Chondrocyte (in vitro differentiated cells): ENCODE measurements around the gene TMPRSS3. TPM values are rescaled to one million over a fixed set of nuclear protein-coding genes. Genes with fewer than 3 reads are reported as not detected.

ENCODE experiments used
- DNase-seq: peaks from one replicate; pipeline ENCODE4 v3.0.0; 2021; ENCODE audit warnings: mixed read lengths, low spot score
- H3K27ac Mint-ChIP-seq: one replicate; pipeline ENCODE4 v1.8.0; 2021; ENCODE audit warnings: mild to moderate bottlenecking, moderate library complexity, mixed read lengths; ENCODE audit not compliant: unreplicated experiment
- H3K27me3 Mint-ChIP-seq: 2 replicates; pipeline ENCODE4 v1.8.0; 2021; ENCODE audit warnings: low read depth, mixed read lengths
- H3K36me3 Mint-ChIP-seq: 2 replicates; pipeline ENCODE4 v1.8.0; 2021; ENCODE audit warnings: low read depth, mixed read lengths
- H3K4me1 Mint-ChIP-seq: 2 replicates; pipeline ENCODE4 v1.8.0; 2021; ENCODE audit warnings: low read depth, mild to moderate bottlenecking, mixed read lengths
- H3K4me3 Mint-ChIP-seq: one replicate; pipeline ENCODE4 v1.8.0; 2021; ENCODE audit warnings: mild to moderate bottlenecking, moderate library complexity, mixed read lengths; ENCODE audit not compliant: unreplicated experiment
- H3K9me3 Mint-ChIP-seq: 2 replicates; pipeline ENCODE4 v1.8.0; 2021; ENCODE audit warnings: low read depth, mixed read lengths
- total RNA-seq: library from RNA; stranded (reverse); gene quantifications from 3 replicates; pipeline ENCODE4 v1.2.1, GENCODE V29; 2021
- TF ChIP-seq, protein P1 (sequence below): fragments of 200-600 bp; sonication (generic); IDR thresholded peaks from 2 replicates; pipeline ENCODE4 v1.5.0; 2021; ENCODE audit warnings: antibody characterized with exemption, mild to moderate bottlenecking, moderate library complexity

The TMPRSS3 gene
- total RNA-seq, 1 donor from 2014 or later, result not detected

DNA sequence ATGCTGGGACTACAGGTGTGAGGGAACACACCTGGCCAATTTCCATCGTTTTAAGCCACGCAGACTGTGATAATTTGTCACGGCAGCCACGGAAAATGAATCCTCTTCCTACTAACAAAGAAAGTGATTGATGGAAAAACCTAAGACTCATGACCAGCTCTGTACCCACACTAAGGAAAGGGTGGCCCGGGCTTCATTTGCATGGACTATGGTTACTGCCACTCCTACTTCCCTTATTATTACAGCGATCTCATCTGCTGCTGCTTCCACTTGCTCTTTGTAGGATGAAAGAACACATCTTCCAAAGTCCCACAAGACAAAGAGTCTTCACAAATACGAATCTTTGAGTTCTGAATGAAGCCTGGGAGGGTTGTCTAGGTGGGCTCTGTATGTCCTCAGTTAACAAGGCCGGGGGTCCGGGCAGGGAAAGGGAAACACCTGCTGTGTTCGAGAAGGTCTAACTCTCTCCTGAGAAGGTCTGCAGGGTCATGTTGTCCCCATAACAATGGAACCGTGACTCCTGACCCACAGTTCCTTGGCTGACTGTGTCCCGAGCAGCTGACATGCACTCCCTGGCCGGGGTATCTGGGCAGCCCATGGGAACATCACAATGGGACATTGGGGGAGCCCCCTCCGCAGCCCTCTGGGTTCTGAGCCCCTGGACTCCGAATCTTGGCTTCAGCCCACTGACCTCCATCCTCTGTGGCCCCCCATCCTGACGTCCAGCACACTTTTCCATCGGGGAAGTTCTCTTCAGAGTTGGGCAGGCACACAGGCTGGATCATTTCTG lies 16.2 kb downstream of the TMPRSS3 start:
- H3K9me3 Mint-ChIP-seq, result peaks cover 12% of the 10 kb centered on the region

DNA sequence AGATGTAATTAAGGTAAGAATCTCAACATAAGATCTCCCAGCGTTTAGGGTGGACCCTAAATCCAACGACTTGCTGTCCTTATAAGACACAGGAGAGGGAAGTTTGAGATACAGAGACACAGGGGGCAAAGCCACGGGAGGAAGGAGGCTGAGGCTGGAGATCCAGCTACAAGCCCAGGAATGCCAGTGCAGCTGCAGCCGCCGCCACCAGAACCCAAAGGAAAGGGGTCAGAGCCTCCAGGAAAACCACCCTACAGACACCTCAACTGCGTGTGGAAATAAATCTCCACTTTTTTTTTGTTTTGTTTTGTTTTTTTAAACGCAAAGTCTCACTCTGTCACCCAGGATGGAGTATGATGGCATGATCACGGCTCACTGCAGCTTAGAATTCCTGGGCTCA lies 17.4 kb downstream of the TMPRSS3 start:
- TF ChIP-seq, protein P1, sequence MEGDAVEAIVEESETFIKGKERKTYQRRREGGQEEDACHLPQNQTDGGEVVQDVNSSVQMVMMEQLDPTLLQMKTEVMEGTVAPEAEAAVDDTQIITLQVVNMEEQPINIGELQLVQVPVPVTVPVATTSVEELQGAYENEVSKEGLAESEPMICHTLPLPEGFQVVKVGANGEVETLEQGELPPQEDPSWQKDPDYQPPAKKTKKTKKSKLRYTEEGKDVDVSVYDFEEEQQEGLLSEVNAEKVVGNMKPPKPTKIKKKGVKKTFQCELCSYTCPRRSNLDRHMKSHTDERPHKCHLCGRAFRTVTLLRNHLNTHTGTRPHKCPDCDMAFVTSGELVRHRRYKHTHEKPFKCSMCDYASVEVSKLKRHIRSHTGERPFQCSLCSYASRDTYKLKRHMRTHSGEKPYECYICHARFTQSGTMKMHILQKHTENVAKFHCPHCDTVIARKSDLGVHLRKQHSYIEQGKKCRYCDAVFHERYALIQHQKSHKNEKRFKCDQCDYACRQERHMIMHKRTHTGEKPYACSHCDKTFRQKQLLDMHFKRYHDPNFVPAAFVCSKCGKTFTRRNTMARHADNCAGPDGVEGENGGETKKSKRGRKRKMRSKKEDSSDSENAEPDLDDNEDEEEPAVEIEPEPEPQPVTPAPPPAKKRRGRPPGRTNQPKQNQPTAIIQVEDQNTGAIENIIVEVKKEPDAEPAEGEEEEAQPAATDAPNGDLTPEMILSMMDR, result no peak

More for the DNA sequence above, 16.2 kb downstream of the TMPRSS3 start:
- Mint-ChIP-seq H3K4me1 (no peaks in the 10 kb centered on the region), H3K36me3 (no peaks in the 10 kb centered on the region), H3K4me3 (no peak overlapping the region), H3K27me3 (peaks cover 19% of the 10 kb centered on the region), H3K27ac (no peak overlapping the region)
- peak; percentile 82 for DNase-seq
- TF ChIP-seq, protein P1, result no peak

DNA sequence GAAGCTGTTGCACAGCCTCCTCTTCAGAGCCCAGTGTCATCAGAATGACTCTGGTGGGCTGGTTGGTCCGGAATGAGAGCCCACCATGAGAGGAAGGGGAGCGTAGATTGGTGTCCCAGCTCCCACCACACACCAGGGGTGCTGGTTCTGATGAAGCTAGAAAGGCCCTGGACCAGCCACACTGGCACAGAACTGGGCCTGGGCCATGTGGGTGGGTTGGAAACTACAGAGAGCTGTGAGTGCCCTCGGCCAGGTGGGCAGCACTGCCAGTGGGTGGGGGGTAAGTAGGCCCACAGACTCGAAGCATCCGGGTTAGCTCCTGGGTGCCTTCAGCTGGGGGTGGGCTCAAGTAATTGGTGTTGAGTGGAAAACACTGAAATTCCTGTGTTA lies 17.9 kb downstream of the TMPRSS3 start:
- peaks cover 12% of the 10 kb centered on the region for H3K9me3 Mint-ChIP-seq
- no peak overlapping the region for H3K27ac Mint-ChIP-seq
- TF ChIP-seq, protein P1, result no peak
- H3K4me3 Mint-ChIP-seq, result no peak overlapping the region
- peak; percentile 75 for DNase-seq
- H3K36me3 Mint-ChIP-seq, result no peaks in the 10 kb centered on the region
- no peaks in the 10 kb centered on the region for H3K4me1 Mint-ChIP-seq
- peaks cover 23% of the 10 kb centered on the region for H3K27me3 Mint-ChIP-seq

More for the DNA sequence above, 17.4 kb downstream of the TMPRSS3 start:
- Mint-ChIP-seq H3K4me1 (no peaks in the 10 kb centered on the region), H3K27me3 (peaks cover 23% of the 10 kb centered on the region), H3K9me3 (peaks cover 12% of the 10 kb centered on the region), H3K4me3 (no peak overlapping the region), H3K36me3 (no peaks in the 10 kb centered on the region), H3K27ac (no peak overlapping the region)
- peak; percentile 32 for DNase-seq

DNA sequence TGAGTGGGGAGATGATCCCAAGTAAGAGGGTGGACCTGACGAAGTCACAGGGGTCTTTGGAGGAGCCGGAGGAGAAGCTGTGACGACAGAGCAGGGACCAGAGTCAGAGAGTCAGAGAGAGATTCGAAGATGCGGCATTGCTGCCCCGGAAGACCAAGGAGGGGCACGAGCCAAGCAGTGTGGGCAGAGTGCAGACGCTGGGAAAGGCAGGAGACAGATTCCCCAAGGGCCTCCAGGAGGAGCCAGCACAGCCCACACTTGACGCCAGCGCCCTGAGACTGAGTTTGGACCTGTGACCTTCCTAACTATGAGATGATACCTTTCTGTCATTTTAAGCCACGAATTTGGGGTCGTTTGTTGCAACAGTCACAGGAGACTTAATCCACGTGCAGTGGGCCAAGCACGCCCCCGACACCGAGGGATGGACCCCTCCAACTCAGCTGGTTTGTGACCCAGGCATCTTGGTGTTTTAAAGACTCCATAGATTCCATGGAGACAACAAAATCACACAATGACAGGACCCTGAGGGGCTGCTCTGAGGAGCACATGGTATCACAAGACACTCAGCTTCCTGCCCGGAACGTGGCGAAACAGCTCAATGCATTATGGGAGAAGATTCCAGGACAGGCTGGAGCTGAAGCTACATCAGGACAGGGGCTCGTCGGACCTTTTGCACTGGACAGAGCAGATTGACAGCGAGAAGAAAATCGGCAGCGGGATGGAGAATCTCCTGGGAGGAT lies 18.5 kb downstream of the TMPRSS3 start:
- Mint-ChIP-seq H3K27ac (no peak overlapping the region), H3K36me3 (no peaks in the 10 kb centered on the region), H3K27me3 (peaks cover 23% of the 10 kb centered on the region), H3K4me1 (no peaks in the 10 kb centered on the region), H3K4me3 (no peak overlapping the region), H3K9me3 (peaks cover 10% of the 10 kb centered on the region)
- TF ChIP-seq, protein P1, result no peak
- DNase-seq, result peak; percentile 57

DNA sequence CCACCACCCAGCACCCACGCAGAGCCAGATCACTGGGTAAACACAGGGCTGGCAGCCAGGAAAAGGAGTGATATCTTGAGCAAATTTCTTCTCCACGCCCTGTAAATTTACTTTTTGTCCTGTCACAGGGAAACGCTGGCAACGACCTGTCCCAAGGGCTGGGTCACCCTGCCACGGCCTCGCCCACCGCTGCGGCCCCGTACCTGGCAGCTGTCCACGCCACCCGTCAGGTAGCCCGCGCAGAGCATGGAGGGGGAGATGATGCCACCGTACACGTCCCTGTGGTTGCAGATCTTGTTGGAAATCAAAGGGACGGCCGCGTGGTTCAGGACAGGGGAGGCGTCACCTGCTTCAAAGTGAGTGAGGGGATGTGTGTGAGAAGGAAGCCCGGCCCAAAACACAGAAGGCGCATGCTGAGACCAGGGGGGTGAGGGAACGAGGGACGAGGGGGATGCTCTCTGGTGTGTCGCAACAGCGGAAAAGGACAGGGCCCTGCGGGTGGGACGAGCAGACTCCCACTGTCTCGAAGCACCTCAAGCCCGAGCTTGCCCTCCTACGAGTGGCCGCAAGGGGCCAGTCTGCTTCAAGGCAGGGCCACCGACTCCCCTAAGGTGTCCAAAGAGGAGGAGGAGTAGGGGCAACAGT lies 19.4 kb downstream of the TMPRSS3 start:
- TF ChIP-seq, protein P1, result no peak
- DNase-seq, result peak; percentile 82
- H3K27ac Mint-ChIP-seq, result no peak overlapping the region
- H3K4me1 Mint-ChIP-seq, result no peaks in the 10 kb centered on the region
- H3K36me3 Mint-ChIP-seq, result no peaks in the 10 kb centered on the region
- no peak overlapping the region for H3K4me3 Mint-ChIP-seq
- H3K9me3 Mint-ChIP-seq, result peaks cover under 1% of the 10 kb centered on the region
- H3K27me3 Mint-ChIP-seq, result peaks cover 19% of the 10 kb centered on the region
